IMR-90 (cell line): ENCODE data around the gene SDHAF4. TPM values are rescaled to one million over a fixed set of nuclear protein-coding genes. Genes with fewer than 3 reads are reported as not detected.

Experiments used
- ATAC-seq: fragments of 200-7000 bp; cut with Tn5 transposase; 2 replicates; pipeline ENCODE4 v1.9.1; 2020; ENCODE audit warnings: low read depth, mild to moderate bottlenecking, moderate library complexity
- BruUV-seq: library from RNA; stranded (reverse); fragments of 400-500 nt; replicated peaks from 2 replicates; lab custom pipeline; 2021; lab: Mats Ljungman, UMichigan
- CTCF ChIA-PET: fragments of 300-600 bp; formaldehyde crosslinking; extraction: SDS; loops from one replicate; lab custom pipeline; 2021; ENCODE audit warnings: antibody characterized with exemption; lab: Yijun Ruan, JAX
- POLR2A ChIA-PET: fragments of 300-600 bp; sonication (Branson Sonifier 250); formaldehyde crosslinking; loops from one replicate; lab custom pipeline; 2022; ENCODE audit warnings: antibody characterized with exemption; ENCODE audit not compliant: unreplicated experiment; lab: Charles Lee
- DNase-seq: peaks from one replicate; pipeline ENCODE4 v3.0.0; 2013
- H2AFZ ChIP-seq: replicated peaks from 2 replicates; pipeline ENCODE3; 2013; ENCODE audit warnings: low read length, mild to moderate bottlenecking; ENCODE audit not compliant: poor library complexity
- H2AK5ac ChIP-seq: 2 replicates; pipeline ENCODE4 v1.6.1; 2013; ENCODE audit warnings: low read depth, low read length, inconsistent platforms
- H2AK9ac ChIP-seq: replicated peaks from 2 replicates; pipeline ENCODE3; 2013; ENCODE audit warnings: mild to moderate bottlenecking, low read depth, low read length, moderate library complexity; ENCODE audit not compliant: poor library complexity
- H2BK120ac ChIP-seq: 2 replicates; pipeline ENCODE4 v1.6.1; 2013; ENCODE audit warnings: low read depth, low read length, inconsistent platforms
- H2BK15ac ChIP-seq: 3 replicates; pipeline ENCODE4 v1.6.1; 2013; ENCODE audit warnings: low read depth, low read length, inconsistent platforms
- H2BK20ac ChIP-seq: 2 replicates; pipeline ENCODE4 v1.6.1; 2013; ENCODE audit warnings: low read depth, mild to moderate bottlenecking, inconsistent platforms, low read length, moderate library complexity
- H2BK5ac ChIP-seq: 2 replicates; pipeline ENCODE4 v1.6.1; 2013; ENCODE audit warnings: mild to moderate bottlenecking, low read depth, low read length, inconsistent platforms; ENCODE audit not compliant: poor library complexity, severe bottlenecking
- H3K14ac ChIP-seq: replicated peaks from 2 replicates; pipeline ENCODE4 v1.6.1; 2013; ENCODE audit warnings: low read depth, low read length, inconsistent platforms
- H3K18ac ChIP-seq: 2 replicates; pipeline ENCODE4 v1.6.1; 2013; ENCODE audit warnings: low read depth, low read length, control low read depth
- H3K23ac ChIP-seq: 2 replicates; pipeline ENCODE4 v1.6.1; 2013; ENCODE audit warnings: low read depth, low read length, inconsistent platforms
- H3K27ac ChIP-seq: 2 replicates; pipeline ENCODE4 v1.5.1; 2013; ENCODE audit warnings: mild to moderate bottlenecking, control low read depth, low read length; ENCODE audit not compliant: insufficient read depth
- H3K27me3 ChIP-seq: 2 replicates; pipeline ENCODE4 v1.6.1; 2013; ENCODE audit warnings: low read length; ENCODE audit not compliant: control insufficient read depth, insufficient read depth
- H3K36me3 ChIP-seq: 2 replicates; pipeline ENCODE4 v1.6.1; 2013; ENCODE audit warnings: low read length, mixed read lengths; ENCODE audit not compliant: control insufficient read depth, insufficient read depth
- H3K4ac ChIP-seq: 2 replicates; pipeline ENCODE4 v1.6.1; 2013; ENCODE audit warnings: low read depth, low read length, inconsistent platforms
- H3K4me1 ChIP-seq: 2 replicates; pipeline ENCODE4 v1.6.1; 2013; ENCODE audit warnings: low read length, mixed read lengths; ENCODE audit not compliant: control insufficient read depth, insufficient read depth
- H3K4me2 ChIP-seq: 2 replicates; pipeline ENCODE4 v1.6.1; 2013; ENCODE audit warnings: low read depth, mild to moderate bottlenecking, control low read depth, low read length, moderate library complexity
- H3K4me3 ChIP-seq: 2 replicates; pipeline ENCODE4 v1.5.1; 2013; ENCODE audit warnings: low read depth, mild to moderate bottlenecking, control low read depth, low read length, moderate library complexity; ENCODE audit not compliant: insufficient read depth
- H3K56ac ChIP-seq: 2 replicates; pipeline ENCODE4 v1.6.1; 2013; ENCODE audit warnings: low read length, inconsistent platforms; ENCODE audit not compliant: insufficient read depth; ENCODE audit errors: extremely low read depth
- H3K79me1 ChIP-seq, 2 experiments: 2 replicates each; pipeline ENCODE4 v1.6.1; 2013; ENCODE audit warnings: low read length in 2 of 2, inconsistent platforms in 1 of 2, low read depth in 1 of 2
- H3K9ac ChIP-seq: 2 replicates; pipeline ENCODE4 v1.6.1; 2013; ENCODE audit warnings: low read depth, low read length, control low read depth
- H3K9me1 ChIP-seq: 2 replicates; pipeline ENCODE4 v1.6.1; 2013; ENCODE audit warnings: low read length, inconsistent platforms; ENCODE audit not compliant: insufficient read depth
- H3K9me3 ChIP-seq: 2 replicates; pipeline ENCODE4 v1.6.1; 2013; ENCODE audit warnings: low read length; ENCODE audit not compliant: control insufficient read depth, insufficient read depth
- H4K20me1 ChIP-seq: 2 replicates; pipeline ENCODE4 v1.6.1; 2013; ENCODE audit warnings: low read length, inconsistent platforms; ENCODE audit not compliant: insufficient read depth
- H4K5ac ChIP-seq: 2 replicates; pipeline ENCODE4 v1.6.1; 2013; ENCODE audit warnings: mild to moderate bottlenecking, low read depth, low read length, control low read depth
- H4K8ac ChIP-seq, 2 experiments: 2 replicates each; pipeline ENCODE4 v1.6.1; 2013; ENCODE audit warnings: low read depth in 2 of 2, low read length in 2 of 2, control low read depth in 1 of 2, inconsistent platforms in 1 of 2
- H4K91ac ChIP-seq: 2 replicates; pipeline ENCODE4 v1.6.1; 2013; ENCODE audit warnings: low read depth, low read length, inconsistent platforms; ENCODE audit not compliant: insufficient read depth
- BHLHE40 ChIP-seq: fragments of 150-350 bp; IDR thresholded peaks from 2 replicates; pipeline ENCODE4 v1.6.1; 2016; ENCODE audit warnings: mild to moderate bottlenecking, low read depth, low read length
- CEBPB ChIP-seq: IDR thresholded peaks from 2 replicates; pipeline ENCODE4 v1.6.1; 2012; ENCODE audit warnings: low read depth, low read length, improper control_type of control experiment
- CHD1 ChIP-seq: IDR thresholded peaks from 2 replicates; pipeline ENCODE4 v1.6.1; 2012; ENCODE audit warnings: low read depth, low read length, improper control_type of control experiment
- ELK1 ChIP-seq: fragments of 150-350 bp; IDR thresholded peaks from 2 replicates; pipeline ENCODE4 v1.6.1; 2016; ENCODE audit warnings: low read depth, mild to moderate bottlenecking, low read length, moderate library complexity, borderline replicate concordance
- FOS ChIP-seq: fragments of 150-350 bp; IDR thresholded peaks from 2 replicates; pipeline ENCODE4 v1.6.1; 2016; ENCODE audit warnings: low read depth, low read length
- MAFK ChIP-seq: IDR thresholded peaks from 2 replicates; pipeline ENCODE4 v1.6.1; 2012; ENCODE audit warnings: low read depth, low read length, improper control_type of control experiment
- MAZ ChIP-seq: IDR thresholded peaks from 2 replicates; pipeline ENCODE4 v1.6.1; 2012; ENCODE audit warnings: low read depth, mild to moderate bottlenecking, low read length, improper control_type of control experiment, moderate library complexity, borderline replicate concordance
- MXI1 ChIP-seq: IDR thresholded peaks from 2 replicates; pipeline ENCODE4 v1.6.1; 2012; ENCODE audit warnings: low read depth, mild to moderate bottlenecking, low read length, moderate library complexity, borderline replicate concordance
- NFE2L2 ChIP-seq: fragments of 150-350 bp; IDR thresholded peaks from 2 replicates; pipeline ENCODE4 v1.6.1; 2016; ENCODE audit warnings: low read depth, mild to moderate bottlenecking, low read length
- POLR2A ChIP-seq: IDR thresholded peaks from 2 replicates; pipeline ENCODE4 v1.6.1; 2012; ENCODE audit warnings: mild to moderate bottlenecking, low read depth, low read length
- RAD21 ChIP-seq: IDR thresholded peaks from 2 replicates; pipeline ENCODE4 v1.6.1; 2012; ENCODE audit warnings: low read length, improper control_type of control experiment
- RCOR1 ChIP-seq: IDR thresholded peaks from 2 replicates; pipeline ENCODE4 v1.6.1; 2012; ENCODE audit warnings: mild to moderate bottlenecking, low read length, improper control_type of control experiment; ENCODE audit not compliant: insufficient replicate concordance
- RFX5 ChIP-seq: IDR thresholded peaks from 2 replicates; pipeline ENCODE4 v1.8.0; 2012; ENCODE audit warnings: low read depth, mild to moderate bottlenecking, low read length, moderate library complexity
- SMC3 ChIP-seq: fragments of 150-350 bp; IDR thresholded peaks from 2 replicates; pipeline ENCODE4 v1.6.1; 2016; ENCODE audit warnings: low read depth, mild to moderate bottlenecking, antibody characterized with exemption, low read length, moderate library complexity
- USF2 ChIP-seq: fragments of 150-350 bp; IDR thresholded peaks from 2 replicates; pipeline ENCODE4 v1.6.1; 2017; ENCODE audit warnings: mild to moderate bottlenecking, antibody characterized with exemption, low read length, low read depth
- WGBS, 2 experiments: methylation state at CpG; one replicate each; pipeline versions ENCODE4 v1.1.5 to v1.1.7; 2013; ENCODE audit warnings: missing lambda C conversion rate in 2 of 2; ENCODE audit not compliant: insufficient read length in 1 of 2; ENCODE audit errors: extremely low coverage in 2 of 2; 5-methylcytosine and 5-hydroxymethylcytosine counted together
- dilution Hi-C: fragments of 300-500 bp; cut with HindIII; formaldehyde crosslinking; loops from one replicate; pipeline ENCODE4 v1.14.3; 2018; ENCODE audit warnings: low sequenced_read_pairs; ENCODE audit not compliant: unreplicated experiment
- in situ Hi-C: fragments of 300-500 bp; cut with MboI; formaldehyde crosslinking; loops from 3 replicates; pipeline ENCODE4 v1.14.3; 2019; ENCODE audit warnings: low sequenced_read_pairs, inconsistent platforms, mixed read lengths
- intact Hi-C: fragments of 100-400 bp; cut with micrococcal nuclease; formaldehyde crosslinking; loops from 2 replicates; pipeline ENCODE4 v1.10.0; 2022
- polyA plus RNA-seq, 3 experiments: library from polyadenylated mRNA; depleted of rRNA; stranded (reverse); fragments of >200 nt; gene quantifications; 2 replicates each; pipeline ENCODE4 v1.2.3, GENCODE V29; 2012; ENCODE audit warnings: low replicate concordance in 1 of 3
- total RNA-seq: library from RNA; depleted of rRNA; stranded (reverse); fragments of >200 nt; gene quantifications from 2 replicates; pipeline ENCODE4 v1.2.3, GENCODE V29; 2012
- TF ChIP-seq, protein P1 (sequence below): conservative IDR thresholded peaks from 2 replicates; pipeline ENCODE4 v1.5.1; 2012; ENCODE audit warnings: mild to moderate bottlenecking, low read depth, low read length, improper control_type of control experiment

Gene SDHAF4
- total and polyA plus RNA-seq, 2 of the 4 experiments (the other 2 are of a cell fraction) = 1.6 to 4.4 TPM

DNA sequence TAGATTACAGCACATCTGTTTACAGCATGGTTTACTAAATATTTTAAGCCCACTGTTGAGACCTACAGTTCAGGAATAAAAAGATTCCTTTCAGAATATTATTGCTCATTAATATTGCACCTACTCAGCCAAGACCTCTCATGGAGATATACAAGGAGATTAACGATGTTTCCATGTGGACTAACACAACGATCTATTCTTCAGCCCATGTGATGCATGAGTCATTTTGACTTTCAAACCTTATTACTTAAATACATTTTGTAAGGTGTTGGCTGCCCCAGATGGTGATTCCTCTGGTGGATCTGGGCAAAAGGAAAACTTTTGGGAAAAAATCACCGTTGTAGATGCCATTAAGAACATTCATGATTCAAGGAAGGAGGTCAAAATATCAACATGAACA, 48.0 kb upstream of the SDHAF4 start:
- H4K91ac ChIP-seq = no peak overlapping the region
- in situ Hi-C loops = no loop called here
- H3K36me3 ChIP-seq = no peaks in the 10 kb centered on the region
- H3K18ac ChIP-seq = no peak overlapping the region
- H3K27ac ChIP-seq = no peak overlapping the region
- DNase-seq (no peak), ATAC-seq (no peak)
- H2AK5ac ChIP-seq = no peak overlapping the region
- H2AFZ ChIP-seq = no peak overlapping the region
- ChIA-PET CTCF (no interaction called here), POLR2A (no interaction called here)
- H3K27me3 ChIP-seq = no peaks in the 10 kb centered on the region
- BruUV-seq = no TSS peak
- H2BK5ac ChIP-seq = no peak overlapping the region
- no peak overlapping the region for H2BK120ac ChIP-seq
- H3K4me1 ChIP-seq = no peaks in the 10 kb centered on the region
- H3K79me1 ChIP-seq = no peaks in the 10 kb centered on the region
- 100% methylated on average over 1 of the region's 3 CpGs; no CpG with 5 or more reads in 1 of the 2 experiments for WGBS, 2 experiments
- TF ChIP-seq RAD21 (no peak), CHD1 (no peak), ELK1 (no peak), RFX5 (no peak), BHLHE40 (no peak), SMC3 (no peak), FOS (no peak), POLR2A (no peak), USF2 (no peak), RCOR1 (no peak), NFE2L2 (no peak), MXI1 (no peak), MAFK (no peak), MAZ (no peak), CEBPB (no peak)
- TF ChIP-seq, protein P1, sequence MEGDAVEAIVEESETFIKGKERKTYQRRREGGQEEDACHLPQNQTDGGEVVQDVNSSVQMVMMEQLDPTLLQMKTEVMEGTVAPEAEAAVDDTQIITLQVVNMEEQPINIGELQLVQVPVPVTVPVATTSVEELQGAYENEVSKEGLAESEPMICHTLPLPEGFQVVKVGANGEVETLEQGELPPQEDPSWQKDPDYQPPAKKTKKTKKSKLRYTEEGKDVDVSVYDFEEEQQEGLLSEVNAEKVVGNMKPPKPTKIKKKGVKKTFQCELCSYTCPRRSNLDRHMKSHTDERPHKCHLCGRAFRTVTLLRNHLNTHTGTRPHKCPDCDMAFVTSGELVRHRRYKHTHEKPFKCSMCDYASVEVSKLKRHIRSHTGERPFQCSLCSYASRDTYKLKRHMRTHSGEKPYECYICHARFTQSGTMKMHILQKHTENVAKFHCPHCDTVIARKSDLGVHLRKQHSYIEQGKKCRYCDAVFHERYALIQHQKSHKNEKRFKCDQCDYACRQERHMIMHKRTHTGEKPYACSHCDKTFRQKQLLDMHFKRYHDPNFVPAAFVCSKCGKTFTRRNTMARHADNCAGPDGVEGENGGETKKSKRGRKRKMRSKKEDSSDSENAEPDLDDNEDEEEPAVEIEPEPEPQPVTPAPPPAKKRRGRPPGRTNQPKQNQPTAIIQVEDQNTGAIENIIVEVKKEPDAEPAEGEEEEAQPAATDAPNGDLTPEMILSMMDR = no peak
- intact Hi-C loops = loop anchor here (5.0 to 10.0 kb wide), 2 partner anchors 56 to 169 kb away; no protein-coding TSS in a partner anchor
- H3K9me1 ChIP-seq = no peaks in the 10 kb centered on the region
- no peak overlapping the region for H2BK20ac ChIP-seq
- no peaks in the 10 kb centered on the region for H3K9me3 ChIP-seq
- H3K4me2 ChIP-seq = no peak overlapping the region
- no peak overlapping the region for H3K23ac ChIP-seq
- H3K4me3 ChIP-seq = no peak overlapping the region
- no peaks in the 10 kb centered on the region for H4K20me1 ChIP-seq
- H3K56ac ChIP-seq = no peak overlapping the region
- no peak overlapping the region for H2AK9ac ChIP-seq
- H4K5ac ChIP-seq = no peak overlapping the region
- H4K8ac ChIP-seq = no peak overlapping the region
- no peak overlapping the region for H3K9ac ChIP-seq
- no peak overlapping the region for H3K4ac ChIP-seq
- H3K14ac ChIP-seq = no peak overlapping the region
- dilution Hi-C loops = no loop called here
- H2BK15ac ChIP-seq = no peak overlapping the region
